GM23338 (cell line): ENCODE measurements around the gene LAPTM4A. TPM values are rescaled to one million over a fixed set of nuclear protein-coding genes. Genes with fewer than 3 reads are reported as not detected.

Source experiments
- EZH2 ChIP-seq: fragments of 200-600 bp; sonication (generic); IDR thresholded peaks from one replicate; pipeline ENCODE4 v1.8.0; 2017; ENCODE audit warnings: antibody characterized with exemption, mild to moderate bottlenecking, low read depth; ENCODE audit not compliant: unreplicated experiment
- ZNF114 ChIP-seq: fragments of 250-450 bp; sonication (Bioruptor Pico); IDR thresholded peaks from 2 replicates; pipeline ENCODE4 v1.5.0; 2020; ENCODE audit warnings: mild to moderate bottlenecking, moderate library complexity
- polyA plus RNA-seq: library from polyadenylated mRNA; unstranded; fragments of >200 nt; fragmentation: Nextera tagmentation; extraction: Ambion mirVana; gene quantifications from 2 replicates; pipeline ENCODE4 v1.2.1, GENCODE V29; 2016
- total RNA-seq: library from RNA; depleted of rRNA; stranded (reverse); fragments of >200 nt; shearing (Covaris generic); gene quantifications from 2 replicates; pipeline ENCODE4 v1.2.3, GENCODE V29; 2014; rRNA removed
- TF ChIP-seq, protein P1 (sequence below): IDR thresholded peaks from one replicate; pipeline ENCODE4 v1.6.1; 2018; ENCODE audit warnings: antibody characterized with exemption; ENCODE audit not compliant: unreplicated experiment

The LAPTM4A gene
- total and polyA plus RNA-seq, 2 experiments from 2014 or later: 123 to 214 TPM

DNA sequence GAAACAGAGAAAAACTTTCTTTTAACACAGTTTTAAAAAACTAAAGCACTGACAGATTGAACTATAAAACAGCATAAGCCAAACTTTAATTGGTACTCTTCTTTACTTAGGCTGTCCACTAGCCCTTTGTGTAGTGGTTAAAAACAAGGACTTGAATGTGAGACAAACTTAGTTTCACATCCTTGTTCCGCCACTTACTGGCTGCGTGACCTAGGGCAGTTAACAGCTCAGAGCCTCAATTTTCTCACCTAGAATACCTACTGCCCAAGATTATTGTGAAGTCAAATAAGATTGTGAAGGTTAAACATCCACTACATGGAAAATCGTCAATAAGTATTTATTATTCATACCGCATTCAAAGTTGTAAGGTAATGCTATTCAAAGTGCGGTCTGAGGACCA is 63.5 kb downstream of the LAPTM4A start (continued):
- TF ChIP-seq, protein P1, sequence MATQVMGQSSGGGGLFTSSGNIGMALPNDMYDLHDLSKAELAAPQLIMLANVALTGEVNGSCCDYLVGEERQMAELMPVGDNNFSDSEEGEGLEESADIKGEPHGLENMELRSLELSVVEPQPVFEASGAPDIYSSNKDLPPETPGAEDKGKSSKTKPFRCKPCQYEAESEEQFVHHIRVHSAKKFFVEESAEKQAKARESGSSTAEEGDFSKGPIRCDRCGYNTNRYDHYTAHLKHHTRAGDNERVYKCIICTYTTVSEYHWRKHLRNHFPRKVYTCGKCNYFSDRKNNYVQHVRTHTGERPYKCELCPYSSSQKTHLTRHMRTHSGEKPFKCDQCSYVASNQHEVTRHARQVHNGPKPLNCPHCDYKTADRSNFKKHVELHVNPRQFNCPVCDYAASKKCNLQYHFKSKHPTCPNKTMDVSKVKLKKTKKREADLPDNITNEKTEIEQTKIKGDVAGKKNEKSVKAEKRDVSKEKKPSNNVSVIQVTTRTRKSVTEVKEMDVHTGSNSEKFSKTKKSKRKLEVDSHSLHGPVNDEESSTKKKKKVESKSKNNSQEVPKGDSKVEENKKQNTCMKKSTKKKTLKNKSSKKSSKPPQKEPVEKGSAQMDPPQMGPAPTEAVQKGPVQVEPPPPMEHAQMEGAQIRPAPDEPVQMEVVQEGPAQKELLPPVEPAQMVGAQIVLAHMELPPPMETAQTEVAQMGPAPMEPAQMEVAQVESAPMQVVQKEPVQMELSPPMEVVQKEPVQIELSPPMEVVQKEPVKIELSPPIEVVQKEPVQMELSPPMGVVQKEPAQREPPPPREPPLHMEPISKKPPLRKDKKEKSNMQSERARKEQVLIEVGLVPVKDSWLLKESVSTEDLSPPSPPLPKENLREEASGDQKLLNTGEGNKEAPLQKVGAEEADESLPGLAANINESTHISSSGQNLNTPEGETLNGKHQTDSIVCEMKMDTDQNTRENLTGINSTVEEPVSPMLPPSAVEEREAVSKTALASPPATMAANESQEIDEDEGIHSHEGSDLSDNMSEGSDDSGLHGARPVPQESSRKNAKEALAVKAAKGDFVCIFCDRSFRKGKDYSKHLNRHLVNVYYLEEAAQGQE: no peak
- TF ChIP-seq EZH2 (no peak), ZNF114 (CRISPR knock-in tag) (no peak)

Other genes with a start within 250 kb of the LAPTM4A start
- gene TTC32, start 149.6 kb downstream of the LAPTM4A start, total RNA-seq: 4.6 and 4.9 TPM in 2 replicates
- gene TTC32, start 149.6 kb downstream of the LAPTM4A start, polyA plus RNA-seq: 17.0 and 22.8 TPM in 2 replicates
- gene WDR35, start 61.5 kb downstream of the LAPTM4A start, total RNA-seq: 20.0 and 24.2 TPM in 2 replicates
- gene WDR35, start 61.5 kb downstream of the LAPTM4A start, polyA plus RNA-seq: 5.3 TPM in 2 replicates
- gene MATN3, start 39.0 kb downstream of the LAPTM4A start, total RNA-seq: 6.4 and 7.0 TPM in 2 replicates
- 4.4 and 4.6 TPM in 2 replicates for gene MATN3, start 39.0 kb downstream of the LAPTM4A start, polyA plus RNA-seq
- 40.6 and 43.0 TPM in 2 replicates for gene SDC1, start 173.5 kb upstream of the LAPTM4A start, total RNA-seq
- 16.1 and 16.6 TPM in 2 replicates for gene SDC1, start 173.5 kb upstream of the LAPTM4A start, polyA plus RNA-seq